GM19328 (cell line): ENCODE data around the gene SLC22A12.

Source experiments
- ATAC-seq: cut with Tn5 transposase; IDR thresholded peaks from one replicate; pipeline ENCODE4 v1.9.1; 2021; ENCODE audit warnings: mild to moderate bottlenecking, moderate library complexity; ENCODE audit not compliant: unreplicated experiment

The SLC22A12 gene

GRCh38 chr11:64620381-64620971, 29.5 kb downstream of the SLC22A12 start:
- ATAC-seq = no peak

- ATAC-seq = no peak
These were observed 30.4 kb downstream of the SLC22A12 start for GRCh38 chr11:64621283-64622019.

GRCh38 chr11:64622681-64623080, 31.7 kb downstream of the SLC22A12 start:
- no peak for ATAC-seq

GRCh38 chr11:64624883-64625481, 34.0 kb downstream of the SLC22A12 start:
- no peak for ATAC-seq

- no peak for ATAC-seq
These were observed 35.6 kb downstream of the SLC22A12 start for GRCh38 chr11:64626637-64627036.

GRCh38 chr11:64627371-64627770, 36.4 kb downstream of the SLC22A12 start:
- ATAC-seq = no peak

- no peak for ATAC-seq
These were observed 37.6 kb downstream of the SLC22A12 start for GRCh38 chr11:64628596-64628995.

- no peak for ATAC-seq
These were observed 38.1 kb downstream of the SLC22A12 start for GRCh38 chr11:64629103-64629502.

GRCh38 chr11:64629796-64630562, 39.0 kb downstream of the SLC22A12 start:
- ATAC-seq = no peak

- ATAC-seq = no peak
These were observed 40.7 kb downstream of the SLC22A12 start for GRCh38 chr11:64631675-64632074.

- ATAC-seq = no peak
These were observed 41.2 kb downstream of the SLC22A12 start for GRCh38 chr11:64632237-64632636.

- no peak for ATAC-seq
These were observed 41.6 kb downstream of the SLC22A12 start for GRCh38 chr11:64632654-64633053.

GRCh38 chr11:64633555-64634159, 42.6 kb downstream of the SLC22A12 start:
- ATAC-seq = no peak

- no peak for ATAC-seq
These were observed 46.5 kb downstream of the SLC22A12 start for GRCh38 chr11:64637334-64638017.

GRCh38 chr11:64638018-64638665, 47.1 kb downstream of the SLC22A12 start:
- no peak for ATAC-seq

GRCh38 chr11:64638829-64639228, 47.8 kb downstream of the SLC22A12 start:
- no peak for ATAC-seq

- no peak for ATAC-seq
These were observed 48.9 kb downstream of the SLC22A12 start for GRCh38 chr11:64639885-64640284.

GRCh38 chr11:64641596-64642417, 50.8 kb downstream of the SLC22A12 start:
- no peak for ATAC-seq

GRCh38 chr11:64642418-64642735, 51.4 kb downstream of the SLC22A12 start:
- ATAC-seq = no peak
